T-helper 2 cell treated with Interferon-gamma antibody and Interleukin-4, amounts not matched to agents 5 μg/mL and 100 μg/mL, for 36 hours (primary cell): ENCODE data around the gene LUM.

Experiments used
- DNase-seq: peaks from one replicate; pipeline ENCODE4 v3.0.0; 2021; ENCODE audit warnings: low spot score
- H3K27ac Mint-ChIP-seq: one replicate; pipeline ENCODE4 v1.8.0; 2021; ENCODE audit warnings: mild to moderate bottlenecking, mixed read lengths
- H3K27me3 Mint-ChIP-seq: one replicate; pipeline ENCODE4 v1.8.0; 2021; ENCODE audit warnings: low read depth, mixed read lengths
- H3K36me3 Mint-ChIP-seq: one replicate; pipeline ENCODE4 v1.8.0; 2021; ENCODE audit warnings: low read depth, mixed read lengths
- H3K4me1 Mint-ChIP-seq: one replicate; pipeline ENCODE4 v1.8.0; 2021; ENCODE audit warnings: low read depth, mixed read lengths
- H3K4me3 Mint-ChIP-seq: one replicate; pipeline ENCODE4 v1.8.0; 2022; ENCODE audit warnings: mild to moderate bottlenecking, moderate library complexity, mixed read lengths
- H3K9me3 Mint-ChIP-seq: one replicate; pipeline ENCODE4 v1.8.0; 2021; ENCODE audit warnings: mixed read lengths

LUM gene

DNA sequence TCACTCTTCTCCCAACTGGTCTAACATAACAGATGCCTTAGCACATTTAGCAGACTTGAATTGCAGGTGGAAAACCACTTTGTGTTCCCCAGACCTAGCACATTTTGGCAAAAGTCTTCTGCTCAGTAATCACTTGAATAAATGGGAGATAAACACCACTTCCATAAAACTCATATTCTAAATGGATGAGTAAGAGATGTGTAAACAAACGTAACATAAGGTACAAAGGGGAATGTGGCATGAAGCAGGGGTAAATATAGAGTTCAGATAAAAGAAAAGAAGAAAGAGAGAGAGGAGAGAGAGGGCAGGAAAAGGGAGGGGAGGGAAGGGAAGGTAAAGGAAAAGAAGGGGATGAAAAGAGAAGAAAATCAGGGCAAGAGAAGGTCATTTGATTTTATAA is 36.4 kb downstream of the LUM start:
- no peaks in the 10 kb centered on the region for H3K4me1 Mint-ChIP-seq
- no peak overlapping the region for H3K4me3 Mint-ChIP-seq
- H3K27ac Mint-ChIP-seq: no peak overlapping the region
- H3K36me3 Mint-ChIP-seq: no peaks in the 10 kb centered on the region
- H3K9me3 Mint-ChIP-seq: no peaks in the 10 kb centered on the region
- H3K27me3 Mint-ChIP-seq: peaks cover 2% of the 10 kb centered on the region
- no peak for DNase-seq

DNA sequence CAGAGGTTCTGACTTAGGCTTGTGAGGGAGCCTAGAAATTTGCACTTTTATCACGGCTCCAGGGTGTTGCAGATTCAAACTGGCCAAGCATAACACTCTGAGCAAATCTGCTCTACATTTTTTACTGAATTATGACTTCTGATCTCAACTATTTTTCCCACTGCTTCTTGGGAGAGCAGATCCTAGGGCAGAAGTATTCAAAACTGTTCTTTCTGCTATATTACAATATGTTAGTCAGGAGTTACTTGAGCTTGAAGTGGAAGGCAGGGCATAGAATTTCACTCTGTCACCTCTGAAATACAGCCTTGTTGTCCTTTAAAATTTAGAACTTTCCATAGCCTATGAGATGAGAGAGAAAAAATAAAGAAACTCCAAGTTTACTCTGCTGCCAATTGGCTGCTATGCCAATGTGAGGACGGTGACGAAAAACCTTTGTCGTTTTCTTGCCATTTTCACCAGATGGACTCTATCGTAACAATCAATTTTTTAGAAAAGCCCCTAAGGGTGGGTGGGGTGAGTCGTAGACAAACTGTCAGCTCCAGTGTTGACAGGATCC is 37.1 kb downstream of the LUM start:
- DNase-seq: no peak
- no peak overlapping the region for H3K27ac Mint-ChIP-seq
- H3K27me3 Mint-ChIP-seq: peaks cover 2% of the 10 kb centered on the region
- no peak overlapping the region for H3K4me3 Mint-ChIP-seq
- no peaks in the 10 kb centered on the region for H3K9me3 Mint-ChIP-seq
- H3K4me1 Mint-ChIP-seq: no peaks in the 10 kb centered on the region
- no peaks in the 10 kb centered on the region for H3K36me3 Mint-ChIP-seq

DNA sequence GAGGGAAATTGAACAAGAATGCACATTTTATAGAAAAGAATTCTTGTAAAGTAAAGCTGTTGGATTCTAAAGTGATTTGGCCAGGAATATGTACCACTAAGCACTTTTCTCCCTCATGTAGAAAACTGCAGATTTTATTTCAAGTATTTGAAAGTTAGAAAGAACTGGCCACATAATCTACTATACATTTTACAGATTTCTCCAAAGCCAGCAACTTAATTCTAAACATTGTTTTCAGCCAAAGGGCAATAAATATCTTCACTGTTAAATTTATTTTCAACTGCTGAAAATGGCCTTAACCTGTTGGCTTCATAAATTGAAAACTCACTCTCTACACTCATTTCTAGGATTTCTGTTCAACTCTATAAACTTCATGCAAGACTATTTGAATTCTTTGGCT is 37.9 kb downstream of the LUM start:
- Mint-ChIP-seq H3K27ac (no peak overlapping the region), H3K4me1 (no peaks in the 10 kb centered on the region), H3K4me3 (no peak overlapping the region), H3K36me3 (no peaks in the 10 kb centered on the region), H3K9me3 (no peaks in the 10 kb centered on the region), H3K27me3 (peaks cover 2% of the 10 kb centered on the region)
- DNase-seq: no peak

- DNase-seq: no peak
- no peaks in the 10 kb centered on the region for H3K36me3 Mint-ChIP-seq
- peaks cover 2% of the 10 kb centered on the region for H3K27me3 Mint-ChIP-seq
- H3K4me3 Mint-ChIP-seq: no peak overlapping the region
- H3K27ac Mint-ChIP-seq: no peak overlapping the region
- no peaks in the 10 kb centered on the region for H3K4me1 Mint-ChIP-seq
- no peaks in the 10 kb centered on the region for H3K9me3 Mint-ChIP-seq
Measured at GRCh38 chr12:91072931-91073330, 38.4 kb downstream of the LUM start.

- H3K27me3 Mint-ChIP-seq: no peaks in the 10 kb centered on the region
- no peak for DNase-seq
- no peak overlapping the region for H3K4me3 Mint-ChIP-seq
- no peaks in the 10 kb centered on the region for H3K36me3 Mint-ChIP-seq
- H3K9me3 Mint-ChIP-seq: no peaks in the 10 kb centered on the region
- H3K27ac Mint-ChIP-seq: no peak overlapping the region
- no peaks in the 10 kb centered on the region for H3K4me1 Mint-ChIP-seq
Measured at GRCh38 chr12:91070936-91071335, 40.4 kb downstream of the LUM start.

GRCh38 chr12:91065396-91065795 is 45.9 kb downstream of the LUM start:
- no peaks in the 10 kb centered on the region for H3K4me1 Mint-ChIP-seq
- no peaks in the 10 kb centered on the region for H3K36me3 Mint-ChIP-seq
- no peak overlapping the region for H3K4me3 Mint-ChIP-seq
- no peaks in the 10 kb centered on the region for H3K9me3 Mint-ChIP-seq
- no peak overlapping the region for H3K27ac Mint-ChIP-seq
- H3K27me3 Mint-ChIP-seq: no peaks in the 10 kb centered on the region
- no peak for DNase-seq

GRCh38 chr12:91064640-91065039 is 46.7 kb downstream of the LUM start:
- DNase-seq: no peak
- Mint-ChIP-seq H3K4me3 (no peak overlapping the region), H3K36me3 (no peaks in the 10 kb centered on the region), H3K4me1 (no peaks in the 10 kb centered on the region), H3K27me3 (no peaks in the 10 kb centered on the region), H3K27ac (no peak overlapping the region), H3K9me3 (no peaks in the 10 kb centered on the region)

- H3K4me1 Mint-ChIP-seq: no peaks in the 10 kb centered on the region
- no peak overlapping the region for H3K27ac Mint-ChIP-seq
- H3K36me3 Mint-ChIP-seq: no peaks in the 10 kb centered on the region
- no peaks in the 10 kb centered on the region for H3K9me3 Mint-ChIP-seq
- DNase-seq: no peak
- H3K27me3 Mint-ChIP-seq: no peaks in the 10 kb centered on the region
- H3K4me3 Mint-ChIP-seq: no peak overlapping the region
Measured at GRCh38 chr12:91061091-91061490, 50.2 kb downstream of the LUM start.

DNA sequence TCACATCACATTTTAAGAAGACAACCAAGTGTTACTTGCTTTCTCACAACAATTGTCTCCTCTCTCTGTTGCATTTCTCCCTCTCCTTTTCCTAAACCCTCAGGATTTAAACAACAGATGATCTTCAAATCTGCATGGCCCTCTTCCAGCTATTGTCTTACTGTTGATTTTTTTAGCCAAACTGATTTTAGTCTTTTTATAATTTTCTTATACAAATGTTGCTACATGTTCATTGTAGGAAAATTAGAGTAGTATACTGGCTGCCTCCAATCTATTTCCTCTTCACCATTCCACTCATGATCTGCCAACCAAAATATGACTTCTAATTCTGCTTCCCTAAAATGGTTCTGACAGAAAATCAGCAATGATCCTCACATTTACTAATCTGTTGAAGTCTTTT is 52.1 kb downstream of the LUM start:
- Mint-ChIP-seq H3K9me3 (no peaks in the 10 kb centered on the region), H3K36me3 (no peaks in the 10 kb centered on the region), H3K4me3 (no peak overlapping the region), H3K27me3 (no peaks in the 10 kb centered on the region), H3K27ac (no peak overlapping the region), H3K4me1 (no peaks in the 10 kb centered on the region)
- DNase-seq: no peak

DNA sequence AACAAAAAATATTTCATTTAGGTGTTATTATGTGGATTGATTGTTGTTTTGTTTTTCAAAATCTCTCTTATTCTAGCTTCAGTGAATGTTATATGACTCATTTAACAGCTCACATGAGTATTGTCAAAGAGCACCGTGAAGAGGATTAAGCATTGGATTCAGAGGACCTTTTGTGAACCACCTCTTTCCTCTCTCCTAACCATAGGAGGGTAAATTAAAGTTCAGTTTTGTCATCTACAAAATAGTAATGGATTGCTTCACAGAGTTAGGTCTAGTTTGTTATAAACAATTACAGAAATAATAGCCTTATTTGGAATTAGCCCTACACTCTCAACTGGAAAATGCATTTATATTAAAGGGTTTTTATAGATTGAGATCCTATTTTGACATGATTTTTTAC is 52.5 kb downstream of the LUM start:
- Mint-ChIP-seq H3K27ac (no peak overlapping the region), H3K36me3 (no peaks in the 10 kb centered on the region), H3K4me3 (no peak overlapping the region), H3K27me3 (no peaks in the 10 kb centered on the region), H3K4me1 (no peaks in the 10 kb centered on the region), H3K9me3 (no peaks in the 10 kb centered on the region)
- DNase-seq: no peak

- Mint-ChIP-seq H3K9me3 (no peaks in the 10 kb centered on the region), H3K27ac (no peak within 1 kb of the TSS), H3K4me3 (no peak within 1 kb of the TSS), H3K36me3 (no peaks in the 10 kb centered on the region), H3K27me3 (no peaks in the 10 kb centered on the region), H3K4me1 (no peaks in the 10 kb centered on the region)
- DNase-seq: no peak
Measured at GRCh38 chr12:91057368-91058165, 53.7 kb downstream of the LUM start, which contains the start of gene KERA. Gene KERA (minus strand): TSS chr12:91058024. CDS start chr12:91056281, 1,743 bp downstream.

- no peaks in the 10 kb centered on the region for H3K9me3 Mint-ChIP-seq
Measured at GRCh38 chr12:91056488-91056887, 54.8 kb downstream of the LUM start.

GRCh38 chr12:91055976-91056375 is 55.3 kb downstream of the LUM start:
- Mint-ChIP-seq H3K4me3 (no peak overlapping the region), H3K4me1 (no peaks in the 10 kb centered on the region), H3K9me3 (no peaks in the 10 kb centered on the region), H3K27ac (no peak overlapping the region), H3K36me3 (no peaks in the 10 kb centered on the region), H3K27me3 (no peaks in the 10 kb centered on the region)
- DNase-seq: no peak

More at GRCh38 chr12:91056488-91056887, 54.8 kb downstream of the LUM start:
- no peaks in the 10 kb centered on the region for H3K4me1 Mint-ChIP-seq
- DNase-seq: no peak
- no peaks in the 10 kb centered on the region for H3K27me3 Mint-ChIP-seq
- no peak overlapping the region for H3K4me3 Mint-ChIP-seq
- no peak overlapping the region for H3K27ac Mint-ChIP-seq
- H3K36me3 Mint-ChIP-seq: no peaks in the 10 kb centered on the region

GRCh38 chr12:91053951-91054715 is 57.2 kb downstream of the LUM start:
- no peak for DNase-seq
- no peaks in the 10 kb centered on the region for H3K27me3 Mint-ChIP-seq
- no peak overlapping the region for H3K4me3 Mint-ChIP-seq
- no peaks in the 10 kb centered on the region for H3K4me1 Mint-ChIP-seq
- no peaks in the 10 kb centered on the region for H3K36me3 Mint-ChIP-seq
- H3K9me3 Mint-ChIP-seq: no peaks in the 10 kb centered on the region
- H3K27ac Mint-ChIP-seq: no peak overlapping the region
